Activated T-helper 2 cell treated with anti-CD3 and anti-CD28 coated beads, Interferon-gamma antibody, Interleukin-2, Interleukin-4, amounts not matched to agents 10 μg/mL and 5 μg/mL and 100 μg/mL, durations not matched to agents 14 hours and 24 hours and 36 hours (primary cell): ENCODE measurements around the gene L3MBTL4. TPM values are rescaled to one million over a fixed set of nuclear protein-coding genes. Genes with fewer than 3 reads are reported as not detected.
"Not testable (repeated sequence)": the region's sequence is repeated elsewhere in the genome, so short reads cannot be mapped to it uniquely, and the experiment has no call there.

Experiments
- DNase-seq: peaks from one replicate; pipeline ENCODE4 v3.0.0; 2021; ENCODE audit warnings: low spot score
- H3K27ac Mint-ChIP-seq: one replicate; pipeline ENCODE4 v1.8.0; 2021; ENCODE audit warnings: mixed read lengths
- H3K27me3 Mint-ChIP-seq: one replicate; pipeline ENCODE4 v1.8.0; 2021; ENCODE audit warnings: low read depth, mixed read lengths
- H3K36me3 Mint-ChIP-seq: one replicate; pipeline ENCODE4 v1.8.0; 2021; ENCODE audit warnings: low read depth, mixed read lengths
- H3K4me1 Mint-ChIP-seq: one replicate; pipeline ENCODE4 v1.8.0; 2021; ENCODE audit warnings: low read depth, mixed read lengths
- H3K4me3 Mint-ChIP-seq: one replicate; pipeline ENCODE4 v1.8.0; 2021; ENCODE audit warnings: low read depth, mild to moderate bottlenecking, moderate library complexity, mixed read lengths
- H3K9me3 Mint-ChIP-seq: one replicate; pipeline ENCODE4 v1.8.0; 2021; ENCODE audit warnings: mixed read lengths
- intact Hi-C: fragments of 100-400 bp; cut with micrococcal nuclease; formaldehyde crosslinking; loops from one replicate; pipeline ENCODE4 v1.15.1; 2023
- total RNA-seq: library from RNA; stranded (reverse); gene quantifications from 2 replicates; pipeline ENCODE4 v1.2.3, GENCODE V29; 2022

Gene L3MBTL4
- total RNA-seq, 1 donor from 2014 or later = 0.05 TPM

DNA sequence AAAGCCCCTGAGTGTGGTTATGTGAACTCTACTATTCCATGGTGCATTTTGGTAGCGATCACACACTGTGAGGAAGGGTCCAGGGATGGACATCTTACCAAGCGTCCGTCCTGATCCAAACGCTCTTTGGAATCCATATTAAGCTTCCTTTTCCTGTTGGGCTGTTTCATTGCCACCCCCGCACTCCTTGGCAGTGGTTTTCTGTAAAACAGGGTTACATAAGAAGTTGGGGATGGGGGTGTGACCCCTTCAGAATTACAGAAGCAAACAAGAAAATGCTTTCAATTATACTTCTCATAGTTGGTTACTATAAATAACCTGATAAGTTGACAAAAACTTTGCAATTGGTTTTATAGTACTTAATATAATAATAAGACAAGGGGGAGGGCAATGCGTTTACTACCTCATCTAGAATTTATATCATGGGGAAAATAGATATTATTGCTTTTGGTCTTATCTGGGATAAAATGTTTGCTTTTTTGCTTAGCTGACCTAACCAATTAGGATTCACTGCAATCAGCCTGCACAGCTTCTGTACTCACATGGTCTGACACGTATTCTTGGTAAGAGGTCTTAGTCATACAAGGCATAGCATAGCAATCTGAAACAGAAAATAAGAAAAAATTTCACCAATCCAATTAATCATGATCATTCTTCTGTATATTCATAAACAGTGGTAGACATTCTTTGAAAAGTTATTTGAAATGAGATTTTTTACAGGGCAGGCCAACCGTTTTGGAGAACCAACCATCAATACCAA is 103.1 kb downstream of the L3MBTL4 start:
- H3K9me3 Mint-ChIP-seq = peaks cover 2% of the 10 kb centered on the region
- H3K4me1 Mint-ChIP-seq = no peaks in the 10 kb centered on the region
- no peaks in the 10 kb centered on the region for H3K27me3 Mint-ChIP-seq
- H3K36me3 Mint-ChIP-seq = no peaks in the 10 kb centered on the region
- intact Hi-C loops = no loop called here
- no peak overlapping the region for H3K4me3 Mint-ChIP-seq
- no peak for DNase-seq
- H3K27ac Mint-ChIP-seq = no peak overlapping the region

DNA sequence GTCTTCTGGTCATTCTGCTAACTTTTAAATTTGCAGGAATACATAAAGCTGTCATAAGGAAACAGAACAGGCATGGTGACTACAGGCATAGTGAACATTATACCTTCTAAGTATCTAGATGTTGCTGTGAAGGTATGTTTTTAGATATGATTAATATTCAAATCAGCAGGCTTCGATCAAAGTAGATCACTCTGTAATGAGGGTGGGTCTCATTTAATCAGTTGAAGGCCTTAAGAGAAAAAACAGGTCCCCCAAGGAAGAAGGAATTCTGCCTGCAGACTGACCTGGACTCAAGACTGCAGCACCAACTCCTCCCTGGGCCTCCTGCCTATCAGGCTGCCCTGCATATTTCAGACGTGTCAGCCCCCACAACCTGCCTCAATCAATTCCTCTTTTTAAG is 104.0 kb downstream of the L3MBTL4 start:
- Mint-ChIP-seq H3K27ac (no peak overlapping the region), H3K36me3 (no peaks in the 10 kb centered on the region), H3K4me3 (no peak overlapping the region), H3K27me3 (no peaks in the 10 kb centered on the region), H3K4me1 (no peaks in the 10 kb centered on the region), H3K9me3 (peaks cover 5% of the 10 kb centered on the region)
- DNase-seq = no peak
- intact Hi-C loops = no loop called here

DNA sequence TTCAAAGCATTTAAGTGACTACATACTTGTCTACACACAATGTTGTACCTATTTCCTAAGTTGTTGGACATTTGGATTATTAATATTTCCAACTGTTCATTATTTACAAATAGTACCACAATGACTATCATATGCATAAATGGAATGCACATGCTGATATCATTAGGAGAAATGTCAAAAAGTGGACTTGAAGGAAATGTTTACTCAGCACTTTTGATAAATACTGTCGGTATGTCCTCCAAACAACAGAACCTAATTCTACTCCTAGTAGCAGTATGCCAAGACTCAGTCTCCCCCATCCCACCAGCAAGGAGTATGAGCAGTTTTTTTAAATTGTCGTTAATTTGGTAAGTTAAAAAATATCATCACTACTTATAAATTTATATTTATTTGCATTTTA is 116.8 kb downstream of the L3MBTL4 start:
- no peaks in the 10 kb centered on the region for H3K27me3 Mint-ChIP-seq
- H3K9me3 Mint-ChIP-seq = no peaks in the 10 kb centered on the region
- no peak overlapping the region for H3K27ac Mint-ChIP-seq
- H3K4me3 Mint-ChIP-seq = no peak overlapping the region
- DNase-seq = no peak
- peaks cover 7% of the 10 kb centered on the region for H3K4me1 Mint-ChIP-seq
- intact Hi-C loops = no loop called here
- no peaks in the 10 kb centered on the region for H3K36me3 Mint-ChIP-seq

GRCh38 chr18:6294148-6294784 is 120.4 kb downstream of the L3MBTL4 start:
- Mint-ChIP-seq H3K27me3 (no peaks in the 10 kb centered on the region), H3K9me3 (no peaks in the 10 kb centered on the region), H3K4me3 (no peak overlapping the region), H3K4me1 (peaks cover 7% of the 10 kb centered on the region), H3K27ac (no peak overlapping the region), H3K36me3 (no peaks in the 10 kb centered on the region)
- no peak for DNase-seq
- intact Hi-C loops = no loop called here

GRCh38 chr18:6289843-6290242 is 124.9 kb downstream of the L3MBTL4 start:
- DNase-seq = no peak
- Mint-ChIP-seq H3K4me3 (no peak overlapping the region), H3K4me1 (peaks cover 7% of the 10 kb centered on the region), H3K36me3 (no peaks in the 10 kb centered on the region), H3K27ac (no peak overlapping the region), H3K9me3 (no peaks in the 10 kb centered on the region), H3K27me3 (no peaks in the 10 kb centered on the region)
- intact Hi-C loops = no loop called here

DNA sequence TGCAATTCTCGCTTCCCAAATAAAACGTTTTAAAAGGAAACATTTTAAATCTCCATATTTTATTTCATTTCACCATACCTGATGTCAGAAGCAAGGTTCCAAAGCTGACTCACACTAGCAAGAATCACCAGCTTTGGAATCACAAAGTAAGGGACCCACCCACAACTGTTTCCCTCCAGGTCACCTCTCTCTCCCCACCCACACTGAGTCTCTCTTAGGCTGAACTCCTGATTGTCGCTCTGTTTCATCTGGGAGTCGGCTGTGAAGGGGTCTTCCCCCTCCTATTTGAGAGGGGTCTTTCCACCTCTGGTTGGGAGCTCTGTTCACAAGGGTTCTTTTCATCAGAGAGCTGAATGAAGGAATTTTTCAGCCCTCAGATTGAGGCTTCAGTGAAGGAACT is 128.1 kb downstream of the L3MBTL4 start:
- no peak for DNase-seq
- H3K4me1 Mint-ChIP-seq = no peaks in the 10 kb centered on the region
- no peaks in the 10 kb centered on the region for H3K36me3 Mint-ChIP-seq
- intact Hi-C loops = no loop called here
- H3K27me3 Mint-ChIP-seq = no peaks in the 10 kb centered on the region
- no peak overlapping the region for H3K27ac Mint-ChIP-seq
- no peak overlapping the region for H3K4me3 Mint-ChIP-seq
- no peaks in the 10 kb centered on the region for H3K9me3 Mint-ChIP-seq

GRCh38 chr18:6284761-6285160 is 129.9 kb downstream of the L3MBTL4 start:
- Mint-ChIP-seq H3K27ac (no peak overlapping the region), H3K4me3 (no peak overlapping the region), H3K9me3 (no peaks in the 10 kb centered on the region), H3K27me3 (no peaks in the 10 kb centered on the region), H3K4me1 (no peaks in the 10 kb centered on the region), H3K36me3 (no peaks in the 10 kb centered on the region)
- intact Hi-C loops = no loop called here
- no peak for DNase-seq

- Mint-ChIP-seq H3K27ac (no peak overlapping the region), H3K27me3 (no peaks in the 10 kb centered on the region), H3K36me3 (no peaks in the 10 kb centered on the region), H3K9me3 (no peaks in the 10 kb centered on the region), H3K4me1 (no peaks in the 10 kb centered on the region), H3K4me3 (no peak overlapping the region)
- intact Hi-C loops = no loop called here
- no peak for DNase-seq
Measured at GRCh38 chr18:6284300-6284699, 130.4 kb downstream of the L3MBTL4 start.

DNA sequence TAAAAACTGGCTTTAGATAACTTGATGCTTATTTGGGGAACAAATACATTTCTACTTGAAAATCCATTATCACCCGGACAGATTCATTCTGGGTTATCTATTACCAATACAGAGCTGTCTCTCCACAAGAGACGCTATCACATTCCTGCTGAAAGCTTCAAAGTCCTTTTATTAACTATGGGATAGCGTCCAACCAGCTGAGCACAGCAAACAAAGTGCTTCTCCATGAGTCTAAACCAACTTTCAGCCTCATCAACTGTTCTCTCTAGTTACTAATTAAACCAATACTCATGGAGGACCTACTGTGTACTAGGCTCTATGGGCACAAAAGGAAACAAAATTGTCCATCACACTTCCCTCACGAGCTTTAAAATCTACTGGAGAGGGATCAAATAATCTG is 132.8 kb downstream of the L3MBTL4 start:
- Mint-ChIP-seq H3K4me1 (no peaks in the 10 kb centered on the region), H3K27me3 (no peaks in the 10 kb centered on the region), H3K9me3 (no peaks in the 10 kb centered on the region), H3K4me3 (no peak overlapping the region), H3K36me3 (no peaks in the 10 kb centered on the region), H3K27ac (no peak overlapping the region)
- intact Hi-C loops = no loop called here
- DNase-seq = no peak

- no peaks in the 10 kb centered on the region for H3K36me3 Mint-ChIP-seq
- intact Hi-C loops = no loop called here
- no peaks in the 10 kb centered on the region for H3K9me3 Mint-ChIP-seq
- no peaks in the 10 kb centered on the region for H3K27me3 Mint-ChIP-seq
- H3K4me3 Mint-ChIP-seq = no peak overlapping the region
- H3K4me1 Mint-ChIP-seq = no peaks in the 10 kb centered on the region
- no peak overlapping the region for H3K27ac Mint-ChIP-seq
- no peak for DNase-seq
Measured at GRCh38 chr18:6280211-6280743, 134.4 kb downstream of the L3MBTL4 start.

DNA sequence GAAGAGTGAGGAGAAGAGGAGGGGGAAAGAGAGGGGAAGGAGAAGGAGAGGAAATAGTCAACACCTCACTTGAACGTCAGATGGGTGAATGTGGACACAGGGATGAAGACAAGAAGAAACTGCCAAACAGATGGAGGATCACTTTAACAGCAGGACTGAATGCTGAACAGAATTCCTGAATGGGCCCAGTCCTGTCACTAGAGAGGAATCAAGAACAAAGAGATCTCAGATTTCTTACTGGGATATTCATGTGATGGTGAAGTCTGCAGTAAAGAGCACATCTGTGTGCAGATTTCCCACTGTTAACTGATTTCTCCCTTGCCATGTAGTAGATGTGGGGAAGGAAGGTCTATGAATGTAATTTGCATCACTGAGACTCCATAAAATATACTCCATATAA is 135.4 kb downstream of the L3MBTL4 start:
- intact Hi-C loops = no loop called here

GRCh38 chr18:6273423-6273822 is 141.3 kb downstream of the L3MBTL4 start:
- Mint-ChIP-seq H3K4me3 (no peak overlapping the region), H3K9me3 (no peaks in the 10 kb centered on the region), H3K36me3 (no peaks in the 10 kb centered on the region), H3K4me1 (peaks cover 9% of the 10 kb centered on the region), H3K27me3 (peaks cover 6% of the 10 kb centered on the region), H3K27ac (no peak overlapping the region)
- intact Hi-C loops = no loop called here
- no peak for DNase-seq

More for the DNA sequence above, 135.4 kb downstream of the L3MBTL4 start:
- no peak for DNase-seq
- Mint-ChIP-seq H3K4me3 (no peak overlapping the region), H3K36me3 (no peaks in the 10 kb centered on the region), H3K9me3 (no peaks in the 10 kb centered on the region), H3K4me1 (no peaks in the 10 kb centered on the region), H3K27ac (no peak overlapping the region), H3K27me3 (peaks cover 2% of the 10 kb centered on the region)

- H3K4me3 Mint-ChIP-seq, intact Hi-C loops, H3K27me3 Mint-ChIP-seq, H3K36me3 Mint-ChIP-seq, H3K9me3 Mint-ChIP-seq, DNase-seq, H3K4me1 Mint-ChIP-seq, H3K27ac Mint-ChIP-seq: not testable (repeated sequence)
Measured at GRCh38 chr18:6272144-6272543, 142.6 kb downstream of the L3MBTL4 start.
